ENCODE measurements around the gene DNAJC19.

GRCh38 chr3:181009225-181009624 lies 19.7 kb upstream of the DNAJC19 start:
- TF ChIP-seq, protein P1, sequence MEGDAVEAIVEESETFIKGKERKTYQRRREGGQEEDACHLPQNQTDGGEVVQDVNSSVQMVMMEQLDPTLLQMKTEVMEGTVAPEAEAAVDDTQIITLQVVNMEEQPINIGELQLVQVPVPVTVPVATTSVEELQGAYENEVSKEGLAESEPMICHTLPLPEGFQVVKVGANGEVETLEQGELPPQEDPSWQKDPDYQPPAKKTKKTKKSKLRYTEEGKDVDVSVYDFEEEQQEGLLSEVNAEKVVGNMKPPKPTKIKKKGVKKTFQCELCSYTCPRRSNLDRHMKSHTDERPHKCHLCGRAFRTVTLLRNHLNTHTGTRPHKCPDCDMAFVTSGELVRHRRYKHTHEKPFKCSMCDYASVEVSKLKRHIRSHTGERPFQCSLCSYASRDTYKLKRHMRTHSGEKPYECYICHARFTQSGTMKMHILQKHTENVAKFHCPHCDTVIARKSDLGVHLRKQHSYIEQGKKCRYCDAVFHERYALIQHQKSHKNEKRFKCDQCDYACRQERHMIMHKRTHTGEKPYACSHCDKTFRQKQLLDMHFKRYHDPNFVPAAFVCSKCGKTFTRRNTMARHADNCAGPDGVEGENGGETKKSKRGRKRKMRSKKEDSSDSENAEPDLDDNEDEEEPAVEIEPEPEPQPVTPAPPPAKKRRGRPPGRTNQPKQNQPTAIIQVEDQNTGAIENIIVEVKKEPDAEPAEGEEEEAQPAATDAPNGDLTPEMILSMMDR (IDR thresholded peaks at IDR 0.05), result no peak
- TF ChIP-seq POLR2A (IDR thresholded peaks at IDR 0.05) (no peak), POLR2AphosphoS5 (IDR thresholded peaks at IDR 0.05) (no peak)
